ENCODE data around the gene NFE2. TPM values are rescaled to one million over a fixed set of nuclear protein-coding genes. Genes with fewer than 3 reads are reported as not detected.
"Not testable (repeated sequence)": the region's sequence is repeated elsewhere in the genome, so short reads cannot be mapped to it uniquely, and the experiment has no call there.

Gene NFE2
- 0.13 TPM for polyA plus RNA-seq (2013, experiment 1 of 2; ENCODE audit: insufficient read length)
- 0.12 TPM for polyA plus RNA-seq (2013, experiment 2 of 2; ENCODE audit: insufficient read length)

DNA sequence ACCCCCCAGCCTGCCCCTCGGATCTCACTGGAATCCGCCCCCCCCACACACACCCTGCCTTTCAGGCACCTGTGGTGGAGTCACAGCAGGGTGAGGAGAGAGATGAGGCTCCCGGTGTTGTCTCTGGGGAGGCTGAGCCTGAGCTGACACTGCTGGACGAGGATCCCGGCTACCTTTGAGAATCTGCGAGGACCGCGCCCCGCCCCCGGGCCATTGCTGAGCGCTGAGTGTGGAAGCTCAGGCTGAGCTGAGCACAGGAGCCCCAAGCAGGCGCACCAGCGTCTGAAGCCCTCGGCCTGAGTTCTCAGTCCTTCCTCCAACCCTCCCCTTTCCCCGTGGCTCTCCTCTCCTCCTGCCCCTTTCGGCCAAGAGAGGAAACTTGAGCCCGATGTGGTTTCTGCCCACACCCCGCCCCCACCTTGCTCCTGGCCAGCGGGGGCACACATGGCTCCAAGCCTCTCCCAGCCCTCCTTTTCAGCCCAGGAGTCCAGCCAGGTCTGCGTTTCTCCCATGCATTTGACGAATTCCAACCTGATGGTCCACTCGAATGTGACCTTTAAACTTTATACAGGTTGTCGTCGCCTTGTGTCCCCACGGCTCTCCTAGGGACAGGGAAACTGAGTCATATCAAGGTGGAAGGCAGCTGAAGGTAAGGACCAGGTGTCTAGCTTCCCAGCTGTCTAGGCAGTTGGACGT, at the start of gene NFE2:
NFE2 (minus strand) TSS at position 284 of the 696 bp plus-strand sequence. CDS start 5,767 bp downstream, outside the sequence.
- peak; percentile 72 for DNase-seq

DNA sequence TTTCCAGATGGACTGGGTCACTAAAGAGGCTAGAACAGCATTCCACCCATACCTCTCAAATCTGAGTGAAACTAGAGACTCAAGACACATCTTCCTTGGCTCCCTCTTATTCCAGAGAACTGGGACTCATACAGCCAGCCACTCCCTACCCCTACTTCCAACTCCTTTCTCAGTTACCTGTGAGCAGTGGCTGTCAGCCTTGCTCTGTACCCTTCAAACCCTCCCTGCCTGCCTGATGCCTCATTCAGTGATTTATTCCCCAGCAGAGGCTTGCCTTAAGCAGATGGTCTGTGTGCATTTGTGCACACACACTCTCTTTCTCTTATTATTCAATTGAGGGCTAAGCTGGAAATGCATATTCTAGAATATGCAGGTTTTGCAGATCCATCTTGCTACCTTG, 48.9 kb upstream of the NFE2 start:
- DNase-seq: no peak

DNA sequence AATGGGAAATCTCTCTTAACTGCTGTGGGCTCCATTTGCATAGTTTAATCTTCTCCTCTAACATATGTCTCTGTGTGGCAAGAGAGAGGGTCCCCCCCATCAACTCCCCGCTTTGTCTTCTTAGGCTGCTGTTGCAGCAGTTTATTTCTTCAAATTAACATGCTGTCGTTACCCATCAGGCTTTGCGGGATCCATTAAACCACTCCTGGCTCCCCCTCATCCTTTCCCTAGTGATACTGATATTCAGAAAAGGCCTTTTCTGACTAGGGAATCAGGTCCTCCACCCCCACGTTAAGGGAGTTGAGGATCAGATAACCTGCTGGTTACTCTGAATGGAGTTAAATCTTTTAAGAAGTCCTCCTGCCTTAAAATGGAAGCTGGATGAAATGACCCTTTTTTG, 48.2 kb upstream of the NFE2 start:
- no peak for DNase-seq

DNA sequence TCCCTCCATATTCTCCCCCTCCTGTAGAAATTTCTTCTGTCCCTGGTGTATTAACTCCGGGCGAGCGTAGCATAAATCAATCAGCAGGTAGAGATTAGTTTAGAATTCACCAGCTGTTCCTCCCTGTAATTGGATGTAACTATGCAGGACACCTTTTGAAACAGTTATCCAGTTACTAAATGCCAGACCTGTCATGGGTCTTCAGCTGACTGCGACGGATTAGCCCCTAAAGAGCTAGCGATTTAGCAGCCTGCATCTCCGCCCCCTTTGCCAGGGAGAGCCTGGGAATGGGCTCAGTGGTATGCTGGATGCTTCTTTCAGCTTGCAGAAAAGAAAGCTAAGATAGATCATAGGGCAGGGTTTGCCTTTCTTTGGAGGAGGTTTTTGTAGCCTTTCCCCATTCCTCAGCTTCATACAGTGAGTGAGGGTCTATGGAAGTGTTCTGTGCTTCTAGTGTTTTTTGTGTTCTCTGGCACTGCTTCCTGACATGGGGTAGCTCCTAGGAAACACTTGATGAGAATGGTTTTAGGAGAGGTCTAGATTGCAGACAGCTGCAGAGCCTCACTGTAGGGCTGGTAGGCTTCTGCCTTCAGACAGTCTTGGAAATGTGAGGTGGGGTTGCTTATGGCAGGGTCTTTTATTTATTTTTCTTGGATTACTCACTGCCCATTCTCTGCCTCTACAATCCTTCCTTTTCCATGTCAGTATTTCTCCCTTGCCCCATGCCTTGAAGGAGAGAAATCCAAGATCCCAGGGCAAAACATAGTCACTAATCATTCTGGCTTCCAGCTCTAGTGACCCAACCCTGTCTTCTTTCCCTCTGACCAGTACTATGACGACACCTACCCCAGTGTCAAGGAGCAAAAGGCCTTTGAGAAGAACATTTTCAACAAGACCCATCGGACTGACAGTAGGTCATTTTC, 40.8 kb upstream of the NFE2 start:
- no peak for DNase-seq

DNA sequence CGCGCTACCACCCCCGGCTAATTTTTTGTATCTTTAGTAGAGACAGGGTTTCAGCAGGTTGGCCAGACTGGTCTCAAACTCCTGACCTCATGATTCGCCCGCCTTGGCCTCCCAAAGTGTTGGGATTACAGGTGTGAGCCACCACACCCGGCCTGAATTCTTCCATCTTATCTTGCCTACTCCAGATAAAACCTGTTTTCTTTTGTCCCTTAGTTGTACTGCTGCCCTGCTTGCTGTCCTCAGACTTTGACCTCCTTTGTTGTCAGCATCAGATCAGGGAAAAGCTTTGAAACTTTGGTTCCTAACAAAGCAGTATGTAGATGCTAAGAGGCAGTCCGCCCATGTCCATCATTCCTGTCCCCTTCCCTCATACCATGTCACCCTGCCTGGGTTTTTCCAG, 40.0 kb upstream of the NFE2 start:
- no peak for DNase-seq

DNA sequence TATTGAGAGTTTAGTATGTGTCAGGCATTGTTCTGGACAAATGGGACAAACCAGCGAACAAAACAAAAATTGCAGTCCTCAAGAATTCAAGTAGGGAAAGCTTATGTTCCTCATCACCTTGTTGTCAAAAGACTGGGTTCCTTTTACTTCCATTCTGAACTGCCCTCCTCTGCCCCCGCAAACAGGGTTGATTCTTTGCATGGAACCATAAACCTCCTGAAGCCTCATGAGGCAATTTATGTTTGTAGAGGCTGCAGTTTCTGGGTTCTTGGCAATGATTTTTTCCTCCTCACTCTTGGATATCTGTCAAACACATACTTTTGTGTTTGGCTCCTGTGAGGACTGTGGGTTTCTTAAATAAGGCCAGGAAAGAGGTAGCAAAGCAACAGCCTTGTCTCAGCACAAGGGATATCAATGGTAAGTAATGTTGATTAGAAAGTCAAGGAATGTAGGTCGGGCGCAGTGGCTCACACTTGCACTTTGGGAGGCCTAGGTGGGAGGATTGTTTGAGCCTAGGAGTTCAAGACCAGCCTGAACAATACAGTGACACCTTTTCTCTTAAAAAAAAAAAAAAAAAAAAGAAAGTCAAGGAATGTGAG, 38.0 kb upstream of the NFE2 start:
- no peak for DNase-seq

DNA sequence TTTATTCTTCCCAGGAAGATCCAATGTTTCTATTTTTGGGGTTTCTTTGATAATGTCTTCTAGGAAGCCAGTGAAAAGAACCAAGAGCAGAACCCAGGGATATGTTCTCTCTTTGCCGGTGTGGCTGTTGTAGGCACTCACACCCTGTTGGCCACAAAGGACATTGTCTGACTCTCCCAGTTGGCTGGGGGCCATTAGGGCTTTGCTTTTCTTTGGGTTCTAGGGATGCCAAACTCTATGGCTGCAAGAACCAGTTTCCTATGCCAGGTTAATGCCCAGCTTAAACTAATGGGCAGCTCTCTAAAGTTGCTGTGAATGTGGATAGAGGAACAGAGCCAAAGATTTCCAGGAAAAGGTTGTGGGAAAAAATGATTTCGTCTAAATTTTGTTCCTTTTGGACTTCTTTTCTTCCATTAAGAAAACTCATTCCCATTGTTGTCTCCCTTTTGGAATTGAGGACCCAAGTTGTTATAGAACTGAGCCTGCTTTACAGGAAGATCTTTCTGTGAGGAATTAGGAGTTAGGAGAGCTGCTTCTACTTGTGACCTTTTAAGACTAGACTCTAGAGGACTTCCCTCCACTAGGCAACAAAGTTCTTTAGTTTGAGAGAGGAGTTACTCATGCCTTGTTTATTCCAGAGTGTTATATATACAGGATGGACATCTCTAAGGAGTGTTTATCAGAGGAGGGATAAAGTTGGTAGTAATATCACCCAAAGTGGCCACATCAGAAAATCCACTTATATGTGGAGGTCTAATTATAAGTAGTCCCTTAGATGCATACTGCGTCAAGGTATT, 37.2 kb upstream of the NFE2 start:
- DNase-seq: no peak

DNA sequence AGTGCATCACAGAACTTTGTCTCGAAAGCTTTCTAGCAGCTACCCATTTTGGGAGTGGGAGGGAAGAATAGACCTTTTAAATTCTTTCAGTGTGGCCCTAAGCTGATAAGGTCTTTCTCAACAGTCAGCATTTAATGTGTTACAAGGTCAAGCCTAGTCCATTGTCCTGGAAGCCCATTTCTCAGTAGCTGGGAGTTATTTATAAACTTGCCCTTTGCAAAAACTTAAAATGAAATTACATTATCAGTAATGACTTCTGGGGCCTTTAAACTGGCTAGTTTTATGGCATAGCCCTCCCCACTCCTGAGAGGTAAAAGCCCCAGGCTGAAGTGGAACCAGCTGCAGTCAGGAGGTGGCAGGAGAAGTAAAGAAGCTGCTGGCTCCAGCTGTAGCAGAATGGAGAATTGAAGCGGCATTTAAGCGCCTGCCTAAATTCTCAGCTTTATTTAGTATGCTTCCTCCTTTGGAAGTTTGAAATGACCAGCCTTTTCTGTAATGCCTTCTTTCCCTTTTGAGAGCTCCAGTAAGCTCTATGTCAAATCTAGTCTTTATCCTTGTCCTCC, 36.5 kb upstream of the NFE2 start:
- DNase-seq: no peak

DNA sequence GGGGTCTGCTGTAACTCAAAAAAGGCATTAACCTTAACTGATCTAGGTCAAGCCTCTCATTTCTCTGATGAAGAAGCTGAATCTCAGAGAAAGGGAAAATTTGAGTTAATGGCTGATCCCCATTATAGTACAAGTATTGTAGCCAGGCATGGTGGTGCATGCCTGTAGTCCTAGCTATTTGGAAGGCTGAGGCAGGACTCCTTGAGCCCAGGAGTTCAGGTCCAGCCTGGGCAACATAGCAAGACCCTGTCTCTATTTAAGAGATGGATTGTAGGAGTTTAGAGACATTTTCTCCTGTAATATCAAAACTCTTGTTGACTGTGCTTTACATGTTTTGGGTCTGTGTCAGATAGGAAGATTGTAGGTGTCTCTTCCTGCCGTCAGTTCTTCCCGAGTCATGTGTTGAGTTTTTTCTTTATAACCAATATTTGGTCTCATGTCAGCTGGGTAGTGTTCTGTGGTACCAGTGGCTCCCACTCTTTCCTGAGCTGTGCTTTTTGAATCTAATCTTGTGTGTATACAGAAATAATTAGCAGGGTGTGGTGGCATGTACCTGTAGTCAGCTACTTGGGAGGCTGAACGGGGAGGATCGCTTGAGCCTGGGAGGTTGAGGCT, 32.7 kb upstream of the NFE2 start:
- DNase-seq: no peak

DNA sequence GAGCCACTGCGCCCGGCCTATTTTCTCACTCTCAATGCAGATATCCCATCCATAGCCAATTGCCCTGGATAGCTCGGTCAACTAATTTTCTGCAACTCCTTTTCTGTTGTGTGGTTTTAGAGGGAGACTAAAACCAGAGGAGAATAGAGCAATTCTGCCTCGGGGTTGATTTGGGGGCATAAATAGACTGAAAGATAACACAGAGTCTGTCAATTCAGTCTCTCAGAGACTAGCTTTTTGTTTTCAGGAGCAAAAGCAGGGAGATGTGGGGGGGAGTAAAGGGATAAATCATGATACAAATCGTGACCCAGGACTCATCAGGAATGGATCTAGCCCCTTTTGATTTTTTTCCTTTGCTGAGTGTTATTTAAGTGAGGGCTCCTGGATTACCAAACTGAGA, 30.6 kb upstream of the NFE2 start:
- DNase-seq: no peak

DNA sequence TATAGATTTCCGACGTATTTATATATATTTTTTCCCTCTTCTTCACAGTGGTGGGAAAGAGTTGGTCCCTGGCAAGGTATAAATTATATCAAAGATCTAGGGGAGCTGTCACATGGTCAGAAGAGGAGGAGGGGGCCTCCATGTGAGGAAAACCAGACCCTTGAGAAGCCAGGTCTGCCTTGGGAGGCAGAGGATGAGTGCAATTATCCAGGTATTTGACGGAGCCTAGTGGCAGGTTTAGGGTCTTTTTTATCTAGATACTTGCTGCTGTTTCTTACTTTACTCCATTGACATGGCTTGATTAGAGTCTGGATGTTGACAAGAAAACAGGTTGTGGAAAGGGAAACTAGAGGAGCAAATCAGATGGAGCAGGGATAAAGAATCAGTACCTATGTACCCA, 29.6 kb upstream of the NFE2 start:
- no peak for DNase-seq

DNA sequence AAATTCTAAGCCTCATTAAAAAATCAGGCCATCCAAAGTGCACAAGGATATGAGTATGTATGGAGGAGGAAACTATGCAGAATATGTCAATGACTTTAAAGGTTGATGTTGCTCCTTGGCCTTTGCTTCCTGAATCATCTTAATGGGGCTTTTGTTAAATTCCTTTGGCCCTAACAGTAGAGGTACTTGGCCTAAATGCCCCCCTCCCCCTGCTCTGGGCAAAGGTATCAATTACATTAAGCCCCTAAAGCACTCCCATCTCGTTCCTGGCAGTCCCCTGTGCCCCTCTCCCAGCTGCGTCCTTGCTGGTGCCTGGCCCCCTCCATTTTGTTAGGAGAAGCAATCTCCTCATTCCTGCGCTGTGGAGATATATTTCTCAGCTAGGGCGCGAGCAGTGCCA, 28.9 kb upstream of the NFE2 start:
- no peak for DNase-seq

DNA sequence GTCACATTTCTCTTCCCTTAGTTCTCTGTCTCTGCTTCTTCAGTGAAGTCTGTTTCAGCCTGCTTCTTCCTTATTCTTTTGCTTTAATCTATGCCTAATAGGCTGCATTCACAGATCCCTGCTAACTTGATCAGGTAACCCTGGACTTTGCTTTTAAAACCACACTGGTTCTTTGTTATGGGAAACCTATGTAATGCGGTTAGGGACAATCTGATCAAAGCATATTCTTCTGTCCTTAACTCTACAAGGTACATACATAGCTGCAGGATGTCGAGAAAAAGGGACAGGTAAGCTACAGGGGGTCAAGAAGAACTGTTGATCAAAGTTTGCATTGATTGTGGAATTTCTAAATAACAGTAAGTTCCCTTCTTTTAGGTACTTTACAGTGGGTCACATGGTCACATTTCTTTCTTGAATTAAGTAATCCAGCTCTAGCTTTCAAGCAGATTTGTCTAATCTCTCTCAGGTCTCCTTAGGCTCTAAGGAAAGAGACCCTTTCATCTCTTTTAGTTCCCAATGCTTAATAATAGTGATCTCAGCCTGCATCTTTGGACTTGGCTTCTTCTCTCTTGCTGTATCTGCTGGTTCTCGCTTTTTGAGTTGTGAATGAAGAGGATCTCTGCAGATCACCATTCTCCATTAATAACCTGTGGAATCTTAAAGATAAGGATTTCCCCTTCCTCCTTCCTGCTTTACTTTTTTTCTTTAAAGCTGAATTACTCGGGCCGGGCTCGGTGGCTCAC, 28.0 kb upstream of the NFE2 start:
- no peak for DNase-seq

DNA sequence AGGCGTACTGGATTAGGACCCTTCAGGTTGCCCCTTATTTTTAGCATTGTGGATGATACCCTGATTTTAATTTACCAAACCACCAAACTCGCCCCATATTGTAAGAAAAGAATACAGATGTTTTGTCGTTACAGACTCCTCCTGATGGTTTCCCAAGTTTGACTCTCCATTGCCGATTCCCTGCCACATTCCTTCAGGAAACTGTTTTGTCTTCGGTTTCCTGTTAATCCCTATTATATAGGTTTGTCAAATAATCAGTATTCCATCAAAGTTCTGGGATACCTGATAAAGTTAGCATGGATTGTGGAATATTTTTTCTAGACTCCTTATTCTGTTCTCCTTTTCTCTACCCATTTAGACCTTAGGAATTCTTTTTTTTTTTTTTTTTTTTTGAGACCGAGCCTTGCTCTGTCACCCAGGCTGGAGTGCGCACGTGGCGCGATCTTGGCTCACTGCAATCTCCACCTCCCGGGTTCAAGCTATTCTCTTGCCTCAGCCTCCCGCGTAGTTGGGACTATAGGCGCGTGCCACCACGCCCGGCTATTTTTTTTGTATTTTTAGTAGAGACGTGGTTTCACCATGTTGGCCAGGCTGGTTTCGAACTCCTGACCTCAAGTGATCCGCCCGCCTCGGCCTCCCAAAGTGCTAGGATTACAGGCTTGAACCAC, 24.8 kb upstream of the NFE2 start:
- peak; percentile 27 for DNase-seq

DNA sequence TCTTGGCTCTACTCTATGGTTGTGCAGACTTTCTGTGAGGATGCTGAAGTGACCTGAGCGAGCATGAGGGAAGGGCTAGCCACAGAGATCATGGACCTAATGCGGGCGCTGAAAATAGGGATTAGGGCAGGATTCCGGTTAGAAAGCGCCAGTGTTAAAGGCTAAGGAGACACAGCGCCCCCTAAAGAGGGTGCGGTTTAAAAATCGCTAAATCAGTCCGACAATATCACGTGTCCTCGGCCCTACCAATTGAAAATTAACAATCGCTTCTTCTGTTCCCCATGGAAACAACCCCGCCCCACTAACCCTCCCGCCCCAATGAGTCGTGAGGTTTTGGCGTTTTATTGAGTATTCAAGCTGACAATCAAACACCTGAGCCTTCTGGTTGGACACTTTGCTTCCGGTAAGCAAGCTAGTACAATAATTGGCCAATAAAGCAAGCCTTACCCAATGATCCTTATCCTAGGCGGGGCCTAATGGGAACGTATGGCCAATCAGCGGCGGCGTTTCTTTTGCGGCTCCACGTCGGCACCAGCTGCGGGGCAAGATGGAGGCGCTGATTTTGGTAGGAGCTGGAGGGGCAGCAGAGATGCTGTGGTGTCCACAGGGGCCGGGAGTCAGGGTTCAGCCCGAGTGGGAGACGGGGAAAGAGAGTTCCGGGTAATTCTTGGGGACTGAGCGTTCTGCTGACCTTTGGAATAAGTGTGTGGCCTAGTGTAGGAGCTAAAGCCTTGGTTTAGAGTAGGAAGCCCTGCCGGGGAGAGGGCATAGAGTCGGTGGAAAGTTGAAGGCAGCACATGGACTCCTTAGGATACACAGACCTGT, 24.0 kb upstream of the NFE2 start, which contains the start of gene COPZ1:
COPZ1 (plus strand) TSS at position 515 of the 825 bp plus-strand sequence; CDS start at position 548, 33 bp downstream.
- peak; percentile 100 for DNase-seq

DNA sequence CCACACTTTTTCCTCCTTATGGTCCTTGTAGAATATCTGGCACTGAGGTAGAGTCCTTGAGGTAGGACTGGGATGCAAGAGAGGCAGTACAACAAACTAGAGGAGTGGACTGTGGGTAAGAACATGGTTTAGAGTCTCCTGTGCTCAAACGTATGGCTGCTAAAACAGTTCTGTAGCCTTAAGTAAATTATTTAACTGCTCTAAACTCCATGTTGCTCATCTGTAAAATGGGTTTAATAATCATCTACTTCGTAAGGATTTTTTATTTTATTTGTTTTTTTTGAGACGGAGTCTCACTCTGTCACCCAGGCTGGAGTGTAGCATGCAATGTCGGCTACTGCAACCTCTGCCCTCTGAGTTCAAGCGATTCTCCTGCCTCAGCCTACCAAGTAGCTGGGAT, 20.5 kb upstream of the NFE2 start:
- no peak for DNase-seq

DNA sequence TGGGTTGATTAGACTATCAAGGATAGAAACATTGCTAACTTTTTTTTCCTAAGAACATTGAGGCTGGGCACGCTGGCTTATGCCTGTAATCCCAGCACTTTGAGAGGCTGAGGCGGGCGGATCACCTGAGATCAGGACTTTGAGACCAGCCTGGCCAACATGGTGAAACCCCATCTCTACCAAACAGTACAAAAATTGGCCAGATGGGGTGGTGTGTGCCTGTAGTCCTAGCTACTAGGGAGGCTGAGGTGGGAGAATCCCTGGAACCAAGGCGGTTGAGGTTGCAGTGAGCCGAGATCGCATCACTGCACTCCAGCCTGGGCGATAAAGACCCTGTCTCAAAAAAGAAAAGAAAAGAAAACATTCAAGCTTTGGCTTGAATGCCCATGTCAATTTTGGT, 11.5 kb upstream of the NFE2 start:
- DNase-seq: not testable (repeated sequence)

DNA sequence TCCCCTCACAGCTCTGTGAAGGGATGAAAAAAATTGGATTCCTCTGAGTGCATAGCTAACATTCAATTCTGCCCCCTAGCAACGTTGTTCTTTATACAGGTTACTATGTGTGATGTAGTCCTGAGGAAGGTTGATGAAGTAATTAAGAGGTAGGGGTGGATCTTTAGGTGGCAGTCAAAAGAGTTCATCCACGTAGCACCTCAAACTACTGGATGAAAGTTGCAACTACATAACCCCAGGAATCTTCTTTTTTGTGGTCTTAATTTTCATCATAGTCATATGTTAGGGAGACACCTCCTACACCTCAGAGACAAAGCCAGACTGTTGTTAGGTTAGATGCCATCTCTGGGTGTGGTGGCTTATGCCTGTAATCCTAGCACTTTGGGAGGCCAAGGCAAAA, 10.2 kb upstream of the NFE2 start:
- no peak for DNase-seq
